Measurements from ENCODE around the gene FGF9.

DNA sequence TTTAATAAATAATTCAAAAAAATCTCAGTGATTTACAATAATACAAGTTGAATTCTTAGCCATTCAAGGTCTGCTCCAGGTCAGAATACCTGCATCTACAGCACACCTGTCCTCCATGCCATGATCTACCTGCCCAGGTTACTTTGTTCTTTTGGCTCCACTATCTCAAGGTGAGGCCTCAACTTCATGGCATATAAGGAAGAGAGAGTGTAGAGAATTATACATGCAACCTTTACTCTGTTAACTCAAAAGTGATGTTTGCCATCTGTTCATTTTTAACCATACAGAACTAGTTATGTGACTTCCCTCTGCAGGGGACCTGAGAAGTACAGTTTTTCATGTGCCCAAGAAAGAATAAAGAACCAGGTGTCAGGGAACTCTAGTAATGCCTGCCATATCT, 38.7 kb upstream of the FGF9 start:
- TF ChIP-seq ZC3H10 (CRISPR knock-in tag; IDR thresholded peaks at IDR 0.05) (no peak), PPARA (CRISPR knock-in tag; IDR thresholded peaks at IDR 0.05; ENCODE audit: borderline replicate concordance) (no peak), ESRRG (CRISPR knock-in tag; IDR thresholded peaks at IDR 0.05) (no peak), ZFP30 (CRISPR knock-in tag; IDR thresholded peaks at IDR 0.05) (no peak), TCF4 (CRISPR knock-in tag; IDR thresholded peaks at IDR 0.05; ENCODE audit: borderline replicate concordance) (no peak), CSDC2 (CRISPR knock-in tag; IDR thresholded peaks at IDR 0.05) (no peak), ISL1 (CRISPR knock-in tag; IDR thresholded peaks at IDR 0.05) (no peak)
- TF ChIP-seq, protein P1, sequence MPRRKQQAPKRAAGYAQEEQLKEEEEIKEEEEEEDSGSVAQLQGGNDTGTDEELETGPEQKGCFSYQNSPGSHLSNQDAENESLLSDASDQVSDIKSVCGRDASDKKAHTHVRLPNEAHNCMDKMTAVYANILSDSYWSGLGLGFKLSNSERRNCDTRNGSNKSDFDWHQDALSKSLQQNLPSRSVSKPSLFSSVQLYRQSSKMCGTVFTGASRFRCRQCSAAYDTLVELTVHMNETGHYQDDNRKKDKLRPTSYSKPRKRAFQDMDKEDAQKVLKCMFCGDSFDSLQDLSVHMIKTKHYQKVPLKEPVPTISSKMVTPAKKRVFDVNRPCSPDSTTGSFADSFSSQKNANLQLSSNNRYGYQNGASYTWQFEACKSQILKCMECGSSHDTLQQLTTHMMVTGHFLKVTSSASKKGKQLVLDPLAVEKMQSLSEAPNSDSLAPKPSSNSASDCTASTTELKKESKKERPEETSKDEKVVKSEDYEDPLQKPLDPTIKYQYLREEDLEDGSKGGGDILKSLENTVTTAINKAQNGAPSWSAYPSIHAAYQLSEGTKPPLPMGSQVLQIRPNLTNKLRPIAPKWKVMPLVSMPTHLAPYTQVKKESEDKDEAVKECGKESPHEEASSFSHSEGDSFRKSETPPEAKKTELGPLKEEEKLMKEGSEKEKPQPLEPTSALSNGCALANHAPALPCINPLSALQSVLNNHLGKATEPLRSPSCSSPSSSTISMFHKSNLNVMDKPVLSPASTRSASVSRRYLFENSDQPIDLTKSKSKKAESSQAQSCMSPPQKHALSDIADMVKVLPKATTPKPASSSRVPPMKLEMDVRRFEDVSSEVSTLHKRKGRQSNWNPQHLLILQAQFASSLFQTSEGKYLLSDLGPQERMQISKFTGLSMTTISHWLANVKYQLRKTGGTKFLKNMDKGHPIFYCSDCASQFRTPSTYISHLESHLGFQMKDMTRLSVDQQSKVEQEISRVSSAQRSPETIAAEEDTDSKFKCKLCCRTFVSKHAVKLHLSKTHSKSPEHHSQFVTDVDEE (CRISPR knock-in tag; IDR thresholded peaks at IDR 0.05): no peak
- TF ChIP-seq, protein P2, sequence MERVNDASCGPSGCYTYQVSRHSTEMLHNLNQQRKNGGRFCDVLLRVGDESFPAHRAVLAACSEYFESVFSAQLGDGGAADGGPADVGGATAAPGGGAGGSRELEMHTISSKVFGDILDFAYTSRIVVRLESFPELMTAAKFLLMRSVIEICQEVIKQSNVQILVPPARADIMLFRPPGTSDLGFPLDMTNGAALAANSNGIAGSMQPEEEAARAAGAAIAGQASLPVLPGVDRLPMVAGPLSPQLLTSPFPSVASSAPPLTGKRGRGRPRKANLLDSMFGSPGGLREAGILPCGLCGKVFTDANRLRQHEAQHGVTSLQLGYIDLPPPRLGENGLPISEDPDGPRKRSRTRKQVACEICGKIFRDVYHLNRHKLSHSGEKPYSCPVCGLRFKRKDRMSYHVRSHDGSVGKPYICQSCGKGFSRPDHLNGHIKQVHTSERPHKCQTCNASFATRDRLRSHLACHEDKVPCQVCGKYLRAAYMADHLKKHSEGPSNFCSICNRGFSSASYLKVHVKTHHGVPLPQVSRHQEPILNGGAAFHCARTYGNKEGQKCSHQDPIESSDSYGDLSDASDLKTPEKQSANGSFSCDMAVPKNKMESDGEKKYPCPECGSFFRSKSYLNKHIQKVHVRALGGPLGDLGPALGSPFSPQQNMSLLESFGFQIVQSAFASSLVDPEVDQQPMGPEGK (CRISPR knock-in tag; IDR thresholded peaks at IDR 0.05; ENCODE audit: borderline replicate concordance): no peak
